Cardiac muscle cell (in vitro differentiated cells and primary cell): ENCODE measurements around the gene ACER3. TPM values are rescaled to one million over a fixed set of nuclear protein-coding genes. Genes with fewer than 3 reads are reported as not detected.
A peak's percentile ranks its signal among the peaks of the same experiment; 100 is the strongest.
"Not testable (repeated sequence)": the region's sequence is repeated elsewhere in the genome, so short reads cannot be mapped to it uniquely, and the experiment has no call there.

ENCODE experiments used
- DNase-seq, 2 donors: peaks; one replicate each; pipeline versions ENCODE4 v3.0.0 to v3.0.0-alpha.2; 2010 to 2017; ENCODE audit warnings: low read depth in 1 of 2, low spot score in 1 of 2
- H3K27ac ChIP-seq: fragments of 200-600 bp; sonication (generic); 2 replicates; pipeline ENCODE4 v1.5.1; 2016
- H3K27me3 ChIP-seq: fragments of 200-600 bp; sonication (generic); 2 replicates; pipeline ENCODE4 v1.6.0; 2016; ENCODE audit warnings: control low read depth
- H3K36me3 ChIP-seq: fragments of 200-600 bp; sonication (generic); 2 replicates; pipeline ENCODE4 v1.5.1; 2016; ENCODE audit warnings: control low read depth
- H3K4me1 ChIP-seq: fragments of 200-600 bp; sonication (generic); 2 replicates; pipeline ENCODE4 v1.8.1; 2017; ENCODE audit warnings: low read depth, mild to moderate bottlenecking, mixed run types
- H3K4me3 ChIP-seq: fragments of 200-600 bp; sonication (generic); 2 replicates; pipeline ENCODE4 v1.5.1; 2016; ENCODE audit warnings: mild to moderate bottlenecking
- H3K9me3 ChIP-seq: fragments of 200-600 bp; sonication (generic); 2 replicates; pipeline ENCODE4 v1.5.1; 2017; ENCODE audit warnings: low read depth, mild to moderate bottlenecking, control low read depth
- CTCF ChIP-seq: IDR thresholded peaks from 2 replicates; pipeline ENCODE4 v1.5.1; 2012; ENCODE audit warnings: low read depth, mild to moderate bottlenecking, low read length
- polyA plus RNA-seq: library from polyadenylated mRNA; unstranded; fragments of >200 nt; fragmentation: Nextera tagmentation; extraction: Ambion mirVana; gene quantifications from 2 replicates; pipeline ENCODE4 v1.2.1, GENCODE V29; 2016
- total RNA-seq: library from RNA; depleted of rRNA; stranded (reverse); fragments of >200 nt; gene quantifications from 2 replicates; pipeline ENCODE4 v1.2.3, GENCODE V29; 2016

Gene ACER3
- total and polyA plus RNA-seq, 2 experiments from 2014 or later, result 5.6 to 9.8 TPM

- no peak for TF ChIP-seq CTCF
- H3K9me3 ChIP-seq, result no peaks in the 10 kb centered on the region
These were observed 11.3 kb upstream of the ACER3 start for GRCh38 chr11:76849376-76849775.

GRCh38 chr11:76850130-76850529 is 10.6 kb upstream of the ACER3 start:
- no peaks in the 10 kb centered on the region for H3K36me3 ChIP-seq
- no peak overlapping the region for H3K4me3 ChIP-seq
- no peaks in the 10 kb centered on the region for H3K27me3 ChIP-seq
- no peak for TF ChIP-seq CTCF
- H3K4me1 ChIP-seq, result peaks cover 5% of the 10 kb centered on the region
- H3K9me3 ChIP-seq, result no peaks in the 10 kb centered on the region
- no peak overlapping the region for H3K27ac ChIP-seq
- DNase-seq, result no peak

More at GRCh38 chr11:76849376-76849775, 11.3 kb upstream of the ACER3 start:
- Histone ChIP-seq H3K27ac (no peak overlapping the region), H3K4me3 (no peak overlapping the region), H3K27me3 (no peaks in the 10 kb centered on the region), H3K36me3 (no peaks in the 10 kb centered on the region), H3K4me1 (peaks cover 5% of the 10 kb centered on the region)
- DNase-seq, result no peak

GRCh38 chr11:76850815-76851214 is 9.9 kb upstream of the ACER3 start:
- Histone ChIP-seq H3K27ac (no peak overlapping the region), H3K4me3 (no peak overlapping the region), H3K36me3 (no peaks in the 10 kb centered on the region), H3K27me3 (no peaks in the 10 kb centered on the region), H3K9me3 (no peaks in the 10 kb centered on the region), H3K4me1 (peaks cover 5% of the 10 kb centered on the region)
- DNase-seq, result peak in 1 of 2 donors; percentile 19
- TF ChIP-seq CTCF, result no peak

GRCh38 chr11:76854709-76855108 is 6.0 kb upstream of the ACER3 start:
- no peak overlapping the region for H3K27ac ChIP-seq
- no peaks in the 10 kb centered on the region for H3K27me3 ChIP-seq
- no peak overlapping the region for H3K4me3 ChIP-seq
- H3K9me3 ChIP-seq, result no peaks in the 10 kb centered on the region
- H3K4me1 ChIP-seq, result no peaks in the 10 kb centered on the region
- peak in 1 of 2 donors; percentile 10 for DNase-seq
- H3K36me3 ChIP-seq, result no peaks in the 10 kb centered on the region
- no peak for TF ChIP-seq CTCF

- H3K36me3 ChIP-seq, H3K27ac ChIP-seq, DNase-seq, H3K4me3 ChIP-seq, H3K27me3 ChIP-seq, H3K4me1 ChIP-seq, H3K9me3 ChIP-seq: not testable (repeated sequence)
These were observed 5.0 kb upstream of the ACER3 start for GRCh38 chr11:76855670-76856069.

- Histone ChIP-seq H3K36me3 (no peaks in the 10 kb centered on the region), H3K4me1 (no peaks in the 10 kb centered on the region), H3K27ac (no peak overlapping the region), H3K4me3 (no peak overlapping the region), H3K9me3 (no peaks in the 10 kb centered on the region), H3K27me3 (no peaks in the 10 kb centered on the region)
- peak in 1 of 2 donors; percentile 49 for DNase-seq
- TF ChIP-seq CTCF, result no peak
These were observed 4.6 kb upstream of the ACER3 start for GRCh38 chr11:76856106-76856505.
